Astrocyte of the spinal cord (primary cell): ENCODE results near the gene FRMD4A.

ENCODE experiments used
- DNase-seq: peaks from one replicate; pipeline ENCODE4 v3.0.0; 2011; ENCODE audit warnings: low read depth, low spot score
- H3K4me3 ChIP-seq: 2 replicates; pipeline ENCODE4 v1.5.1; 2011; ENCODE audit warnings: low read depth, mild to moderate bottlenecking, low read length, moderate library complexity
- in situ Hi-C: cut with HindIII; loops from 2 replicates; pipeline ENCODE4 v1.10.0; 2017; ENCODE audit warnings: low sequenced_read_pairs
- TF ChIP-seq, protein P1 (sequence below): IDR thresholded peaks from 2 replicates; pipeline ENCODE4 v1.5.1; 2012; ENCODE audit warnings: low read depth, mild to moderate bottlenecking, low read length, inconsistent platforms

The FRMD4A gene

DNA sequence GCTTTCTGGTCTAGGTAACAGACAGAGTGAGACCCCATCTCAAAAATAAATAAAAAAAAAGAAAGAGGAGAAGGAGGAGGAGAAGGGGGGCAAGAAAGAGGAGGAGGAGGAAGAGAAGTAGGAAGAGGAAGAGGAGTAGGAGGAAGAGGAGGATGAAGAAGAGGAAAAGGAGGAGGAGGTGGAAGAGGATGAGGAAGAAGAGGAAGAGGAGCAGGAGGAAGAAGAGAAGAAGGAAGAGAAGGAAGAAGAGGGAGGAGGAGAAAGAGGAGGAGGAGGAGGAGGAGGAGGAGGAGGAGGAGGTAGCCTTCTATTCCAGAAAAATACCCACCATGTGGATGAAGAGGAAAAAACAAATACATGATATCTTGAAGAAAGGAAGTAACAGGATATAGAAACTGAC lies 172.1 kb downstream of the FRMD4A start:
- DNase-seq: no peak
- no peak overlapping the region for H3K4me3 ChIP-seq
- TF ChIP-seq, protein P1, sequence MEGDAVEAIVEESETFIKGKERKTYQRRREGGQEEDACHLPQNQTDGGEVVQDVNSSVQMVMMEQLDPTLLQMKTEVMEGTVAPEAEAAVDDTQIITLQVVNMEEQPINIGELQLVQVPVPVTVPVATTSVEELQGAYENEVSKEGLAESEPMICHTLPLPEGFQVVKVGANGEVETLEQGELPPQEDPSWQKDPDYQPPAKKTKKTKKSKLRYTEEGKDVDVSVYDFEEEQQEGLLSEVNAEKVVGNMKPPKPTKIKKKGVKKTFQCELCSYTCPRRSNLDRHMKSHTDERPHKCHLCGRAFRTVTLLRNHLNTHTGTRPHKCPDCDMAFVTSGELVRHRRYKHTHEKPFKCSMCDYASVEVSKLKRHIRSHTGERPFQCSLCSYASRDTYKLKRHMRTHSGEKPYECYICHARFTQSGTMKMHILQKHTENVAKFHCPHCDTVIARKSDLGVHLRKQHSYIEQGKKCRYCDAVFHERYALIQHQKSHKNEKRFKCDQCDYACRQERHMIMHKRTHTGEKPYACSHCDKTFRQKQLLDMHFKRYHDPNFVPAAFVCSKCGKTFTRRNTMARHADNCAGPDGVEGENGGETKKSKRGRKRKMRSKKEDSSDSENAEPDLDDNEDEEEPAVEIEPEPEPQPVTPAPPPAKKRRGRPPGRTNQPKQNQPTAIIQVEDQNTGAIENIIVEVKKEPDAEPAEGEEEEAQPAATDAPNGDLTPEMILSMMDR: no peak
- in situ Hi-C loops: no loop called here

DNA sequence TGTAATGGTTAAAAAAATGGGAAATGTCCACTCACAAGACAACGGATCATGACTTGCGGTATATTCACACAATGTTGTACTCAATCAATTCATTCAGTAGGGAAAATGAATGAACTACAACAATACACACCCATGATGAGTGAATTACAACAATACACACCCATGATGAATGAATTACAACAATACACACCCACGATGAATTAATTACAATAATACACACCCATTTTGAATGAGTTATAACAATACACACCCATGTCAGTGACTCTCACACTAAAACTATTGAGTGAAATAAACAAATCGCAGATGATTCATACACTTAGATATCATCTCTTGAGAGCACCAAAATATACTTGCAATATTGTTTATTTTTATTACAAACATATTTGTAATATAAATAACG lies 174.6 kb downstream of the FRMD4A start:
- TF ChIP-seq, protein P1: no peak
- in situ Hi-C loops: no loop called here
- DNase-seq: no peak
- H3K4me3 ChIP-seq: no peak overlapping the region

DNA sequence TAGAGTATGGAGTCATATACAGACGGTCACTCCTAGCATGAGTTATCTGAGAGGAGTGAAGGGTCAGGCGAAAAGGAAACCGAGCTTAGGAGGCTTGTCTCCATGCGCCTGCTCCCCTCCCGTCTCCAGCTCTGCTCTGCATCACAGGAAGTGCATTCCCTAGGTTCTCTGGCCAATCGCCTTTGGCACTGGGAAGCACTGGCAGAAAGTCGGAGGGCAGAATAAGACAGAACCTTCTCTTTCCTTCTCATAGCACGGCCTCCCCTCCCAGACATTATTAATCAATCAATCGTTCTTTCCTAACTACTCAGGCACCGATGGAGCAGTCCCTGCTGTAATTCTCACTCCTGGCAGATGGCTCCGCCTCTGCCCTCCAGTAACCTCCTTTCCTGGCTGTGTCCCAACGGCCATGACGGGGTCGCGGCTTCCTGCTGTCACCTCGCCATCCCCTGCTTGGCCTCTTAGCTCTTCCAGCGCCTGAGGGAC lies 177.1 kb downstream of the FRMD4A start:
- in situ Hi-C loops: no loop called here
- TF ChIP-seq, protein P1: no peak

DNA sequence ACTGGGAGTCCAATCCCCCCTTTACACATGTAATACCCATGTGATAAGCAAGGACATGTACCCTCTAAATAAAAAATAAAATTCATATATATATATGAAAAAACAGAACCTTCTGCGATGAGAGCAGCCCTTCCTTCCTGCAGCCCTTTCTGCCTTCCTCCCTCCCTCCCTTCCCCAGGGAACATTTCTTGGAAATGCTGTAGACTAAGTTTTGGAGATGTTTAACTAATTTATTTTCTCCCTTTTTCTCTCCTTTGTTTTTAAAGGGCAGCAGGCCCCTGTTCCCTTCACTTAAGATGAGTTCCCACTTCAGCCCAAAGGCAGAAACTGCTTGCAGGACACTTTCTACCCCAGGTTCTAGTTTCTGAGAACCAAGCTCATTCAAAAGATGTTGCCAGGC lies 179.2 kb downstream of the FRMD4A start:
- TF ChIP-seq, protein P1: no peak
- no peak for DNase-seq
- no peak overlapping the region for H3K4me3 ChIP-seq
- in situ Hi-C loops: no loop called here

More for the DNA sequence above, 177.1 kb downstream of the FRMD4A start:
- no peak overlapping the region for H3K4me3 ChIP-seq
- peak; percentile 7 for DNase-seq

DNA sequence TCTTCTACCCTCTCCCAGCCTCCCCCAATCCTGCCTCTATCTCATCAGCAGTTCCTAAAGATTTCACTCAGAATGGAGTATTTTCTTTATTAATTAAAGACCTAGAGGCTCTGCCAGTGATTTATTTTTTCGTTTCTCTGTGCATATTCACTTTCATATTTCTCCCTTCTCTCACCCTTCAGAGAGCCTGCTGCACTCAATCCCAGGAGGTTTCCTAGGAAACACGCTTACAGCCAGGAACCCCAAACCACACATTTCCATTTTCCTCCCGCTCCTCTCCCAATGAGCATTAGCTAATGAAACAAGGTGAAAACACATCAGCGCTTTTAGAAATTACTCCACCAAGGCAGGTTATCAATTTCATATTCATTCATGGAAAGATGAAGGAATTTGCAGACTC lies 180.2 kb downstream of the FRMD4A start:
- DNase-seq: no peak
- TF ChIP-seq, protein P1: no peak
- in situ Hi-C loops: no loop called here
- no peak overlapping the region for H3K4me3 ChIP-seq

DNA sequence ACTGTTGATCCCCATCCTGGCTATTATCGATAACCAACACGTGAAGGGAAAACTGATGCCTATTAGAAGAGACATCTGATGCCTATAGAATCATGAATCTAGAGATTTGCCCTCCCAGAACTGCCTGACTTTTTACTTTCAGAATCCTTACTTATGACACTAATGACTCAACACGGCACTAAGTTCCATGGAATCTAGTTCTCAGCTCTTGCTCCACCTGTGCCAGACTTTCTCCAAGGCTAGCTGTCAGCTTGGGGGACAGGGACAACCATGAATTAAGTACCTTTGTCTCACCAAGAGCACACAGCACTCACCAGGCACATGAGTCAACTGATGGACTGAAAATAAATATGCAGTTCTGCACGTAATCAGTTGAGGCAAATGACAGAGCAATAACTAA lies 184.2 kb downstream of the FRMD4A start:
- no peak overlapping the region for H3K4me3 ChIP-seq
- TF ChIP-seq, protein P1: no peak
- DNase-seq: no peak
- in situ Hi-C loops: no loop called here

DNA sequence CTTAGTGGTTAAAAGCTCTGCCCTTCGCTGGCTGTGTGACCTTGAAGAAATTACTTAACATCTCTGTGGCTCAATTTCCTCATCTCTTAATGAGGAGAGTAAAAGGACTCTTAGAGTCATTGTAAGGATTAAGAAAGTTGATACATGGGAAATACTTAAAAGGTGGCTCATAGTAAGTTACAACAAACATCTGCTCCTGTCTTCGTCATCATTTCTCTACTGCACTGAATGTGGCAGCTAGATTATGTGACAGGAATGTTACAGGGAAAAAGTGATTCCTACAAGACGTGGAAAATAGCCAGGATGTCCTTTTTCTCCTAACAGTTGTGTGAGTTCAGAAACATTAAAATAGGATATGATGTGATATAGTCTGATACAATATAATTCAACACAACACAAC lies 184.7 kb downstream of the FRMD4A start:
- in situ Hi-C loops: no loop called here

More for the DNA sequence above, 184.7 kb downstream of the FRMD4A start:
- H3K4me3 ChIP-seq: no peak overlapping the region
- TF ChIP-seq, protein P1: no peak
- DNase-seq: peak; percentile 23
